Trophoblast cell (in vitro differentiated cells and primary cell): Measurements from ENCODE around the gene WNT6.

Experiments used
- DNase-seq, 2 donors: peaks; one replicate each; pipeline ENCODE4 v3.0.0-alpha.2; 2016
- H2AFZ ChIP-seq: 2 replicates; pipeline ENCODE4 v1.6.1; 2013; ENCODE audit warnings: low read length, moderate library complexity, mild to moderate bottlenecking; ENCODE audit not compliant: insufficient read depth, poor library complexity
- H2AK5ac ChIP-seq: 2 replicates; pipeline ENCODE4 v1.6.1; 2013; ENCODE audit warnings: mild to moderate bottlenecking, low read length
- H2BK120ac ChIP-seq: 2 replicates; pipeline ENCODE4 v1.6.1; 2013; ENCODE audit warnings: low read length, mild to moderate bottlenecking, moderate library complexity; ENCODE audit not compliant: insufficient read depth, poor library complexity
- H2BK12ac ChIP-seq: 2 replicates; pipeline ENCODE4 v1.6.1; 2013; ENCODE audit warnings: mild to moderate bottlenecking, low read length, moderate library complexity
- H2BK5ac ChIP-seq: 2 replicates; pipeline ENCODE4 v1.6.1; 2013; ENCODE audit warnings: low read length, low read depth, moderate library complexity, mild to moderate bottlenecking; ENCODE audit not compliant: poor library complexity
- H3K14ac ChIP-seq: 2 replicates; pipeline ENCODE4 v1.6.1; 2013; ENCODE audit warnings: mild to moderate bottlenecking, low read length
- H3K18ac ChIP-seq: 2 replicates; pipeline ENCODE4 v1.6.1; 2013; ENCODE audit warnings: mild to moderate bottlenecking, low read length
- H3K23ac ChIP-seq: 2 replicates; pipeline ENCODE4 v1.6.1; 2013; ENCODE audit warnings: low read length
- H3K27ac ChIP-seq: 2 replicates; pipeline ENCODE4 v1.5.1; 2013; ENCODE audit warnings: low read depth, mild to moderate bottlenecking, inconsistent platforms, low read length, moderate library complexity
- H3K27me3 ChIP-seq: 2 replicates; pipeline ENCODE4 v1.6.1; 2013; ENCODE audit warnings: inconsistent platforms, mild to moderate bottlenecking, low read length, moderate library complexity; ENCODE audit not compliant: insufficient read depth
- H3K36me3 ChIP-seq, 2 experiments: 1 replicate in 1 of 2; 2 replicates in 1 of 2; pipeline ENCODE4 v1.6.1; 2013; ENCODE audit warnings: low read length in 2 of 2, mild to moderate bottlenecking in 2 of 2, moderate library complexity in 1 of 2; ENCODE audit not compliant: insufficient read depth in 2 of 2, control insufficient read depth in 1 of 2
- H3K4ac ChIP-seq: 2 replicates; pipeline ENCODE4 v1.6.1; 2013; ENCODE audit warnings: low read depth, mild to moderate bottlenecking, low read length, moderate library complexity
- H3K4me1 ChIP-seq, 2 experiments: 1 replicate in 1 of 2; 2 replicates in 1 of 2; pipeline ENCODE4 v1.6.1; 2013; ENCODE audit warnings: low read length in 2 of 2, mild to moderate bottlenecking in 2 of 2, moderate library complexity in 1 of 2; ENCODE audit not compliant: insufficient read depth in 2 of 2, control insufficient read depth in 1 of 2
- H3K4me2 ChIP-seq: 2 replicates; pipeline ENCODE4 v1.6.1; 2013; ENCODE audit warnings: inconsistent platforms, mild to moderate bottlenecking, low read length, moderate library complexity
- H3K4me3 ChIP-seq: 2 replicates; pipeline ENCODE4 v1.5.1; 2013; ENCODE audit warnings: mild to moderate bottlenecking, low read depth, low read length, inconsistent platforms
- H3K79me1 ChIP-seq: one replicate; pipeline ENCODE4 v1.6.1; 2013; ENCODE audit warnings: low read length
- H3K79me2 ChIP-seq: 2 replicates; pipeline ENCODE4 v1.6.1; 2013; ENCODE audit warnings: low read length, mild to moderate bottlenecking; ENCODE audit not compliant: control insufficient read depth, insufficient read depth, poor library complexity
- H3K9ac ChIP-seq: 2 replicates; pipeline ENCODE4 v1.6.1; 2013; ENCODE audit warnings: mild to moderate bottlenecking, low read length
- H3K9me3 ChIP-seq: 2 replicates; pipeline ENCODE4 v1.6.1; 2013; ENCODE audit warnings: low read depth, mild to moderate bottlenecking, control low read depth, inconsistent platforms, low read length; ENCODE audit not compliant: insufficient read depth
- H4K12ac ChIP-seq: 2 replicates; pipeline ENCODE4 v1.6.1; 2013; ENCODE audit warnings: low read depth, mild to moderate bottlenecking, low read length, moderate library complexity
- H4K8ac ChIP-seq: 2 replicates; pipeline ENCODE4 v1.6.1; 2013; ENCODE audit warnings: low read depth, mild to moderate bottlenecking, low read length, moderate library complexity
- H4K91ac ChIP-seq: one replicate; pipeline ENCODE4 v1.6.1; 2013; ENCODE audit warnings: low read depth, mild to moderate bottlenecking, low read length, moderate library complexity
- WGBS: extraction: QIAGEN DNeasy Blood & Tissue Kit; methylation state at CpG from one replicate; pipeline ENCODE4 v1.1.7; 2013; ENCODE audit warnings: missing lambda C conversion rate; ENCODE audit not compliant: insufficient read length, insufficient coverage; ENCODE audit errors: extremely low coverage; 5-methylcytosine and 5-hydroxymethylcytosine counted together

Gene WNT6

GRCh38 chr2:218826791-218827190 is 32.8 kb upstream of the WNT6 start:
- Histone ChIP-seq H3K4me2 (no peak overlapping the region), H2BK5ac (no peak overlapping the region), H4K12ac (no peak overlapping the region), H3K4me1 (no peaks in the 10 kb centered on the region), H3K27ac (no peak overlapping the region), H3K27me3 (no peaks in the 10 kb centered on the region), H2AFZ (no peak overlapping the region), H3K79me2 (no peaks in the 10 kb centered on the region), H4K8ac (no peak overlapping the region), H3K36me3 (no peaks in the 10 kb centered on the region), H2AK5ac (no peak overlapping the region), H3K9ac (no peak overlapping the region), H3K9me3 (no peaks in the 10 kb centered on the region), H3K4ac (no peak overlapping the region), H3K4me3 (no peak overlapping the region), H4K91ac (no peak overlapping the region), H3K79me1 (no peaks in the 10 kb centered on the region), H2BK120ac (no peak overlapping the region), H2BK12ac (no peak overlapping the region), H3K14ac (no peak overlapping the region), H3K18ac (no peak overlapping the region), H3K23ac (no peak overlapping the region)
- no peak for DNase-seq
- WGBS: no CpG with 5 or more reads among the region's 10 CpGs

DNA sequence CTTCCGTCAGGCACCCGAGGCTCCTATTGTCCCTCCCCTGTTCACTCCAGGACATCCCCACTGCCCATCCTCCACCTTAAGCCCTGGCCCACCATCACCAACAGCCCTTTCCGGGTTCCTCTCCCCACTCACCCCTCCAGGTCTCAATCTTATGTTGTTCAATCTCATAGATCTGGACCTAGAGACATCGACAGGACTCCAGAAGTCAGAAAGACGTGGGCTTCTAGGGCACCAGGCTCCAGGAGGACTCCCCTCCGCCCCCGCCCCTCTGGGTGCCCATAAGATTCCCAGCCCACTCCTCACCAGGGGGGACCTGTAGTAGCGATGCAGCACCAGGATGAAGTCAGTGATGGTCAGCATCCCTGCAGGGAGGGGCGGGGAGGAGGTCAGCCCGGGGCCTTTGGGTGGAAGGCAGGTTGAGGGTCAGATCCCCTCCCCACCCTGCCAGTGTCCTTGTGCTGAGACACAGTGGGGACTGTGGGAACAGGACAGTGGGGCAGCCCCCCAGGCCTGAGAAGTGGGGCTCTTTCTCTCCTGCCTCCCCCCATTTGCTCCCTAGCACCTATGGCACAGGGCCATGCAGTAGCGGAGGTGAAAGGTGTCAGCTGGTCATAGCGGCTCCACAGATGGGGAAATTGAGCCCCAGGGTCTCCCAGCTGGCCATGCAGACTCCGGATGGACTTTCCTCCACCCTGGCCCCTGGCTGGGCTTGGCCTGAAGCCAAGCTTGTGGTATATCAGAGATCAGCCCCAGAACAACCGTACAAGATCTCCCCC is 31.7 kb upstream of the WNT6 start:
- H3K27ac ChIP-seq: no peak overlapping the region
- H3K9ac ChIP-seq: no peak overlapping the region
- H4K91ac ChIP-seq: no peak overlapping the region
- no peak overlapping the region for H4K8ac ChIP-seq
- WGBS: no CpG with 5 or more reads among the region's 14 CpGs
- no peak overlapping the region for H3K18ac ChIP-seq
- H3K14ac ChIP-seq: no peak overlapping the region
- H3K79me2 ChIP-seq: no peaks in the 10 kb centered on the region
- H3K4me2 ChIP-seq: no peak overlapping the region
- H2BK5ac ChIP-seq: no peak overlapping the region
- no peaks in the 10 kb centered on the region for H3K4me1 ChIP-seq
- DNase-seq: no peak
- no peak overlapping the region for H2AFZ ChIP-seq
- no peak overlapping the region for H2BK120ac ChIP-seq
- H4K12ac ChIP-seq: no peak overlapping the region
- H3K4ac ChIP-seq: no peak overlapping the region
- H3K9me3 ChIP-seq: no peaks in the 10 kb centered on the region
- H3K27me3 ChIP-seq: no peaks in the 10 kb centered on the region
- H2AK5ac ChIP-seq: no peak overlapping the region
- no peak overlapping the region for H3K4me3 ChIP-seq
- H3K79me1 ChIP-seq: no peaks in the 10 kb centered on the region
- H2BK12ac ChIP-seq: no peak overlapping the region
- no peak overlapping the region for H3K23ac ChIP-seq
- no peaks in the 10 kb centered on the region for H3K36me3 ChIP-seq

- Histone ChIP-seq H4K12ac (no peak overlapping the region), H2BK12ac (no peak overlapping the region), H3K14ac (no peak overlapping the region), H3K4me3 (no peak overlapping the region), H3K27ac (no peak overlapping the region), H3K79me2 (no peaks in the 10 kb centered on the region), H3K79me1 (no peaks in the 10 kb centered on the region), H3K23ac (no peak overlapping the region), H3K4me1 (no peaks in the 10 kb centered on the region), H3K9ac (no peak overlapping the region), H3K36me3 (no peaks in the 10 kb centered on the region), H2BK5ac (no peak overlapping the region), H3K9me3 (no peaks in the 10 kb centered on the region), H2BK120ac (no peak overlapping the region), H3K4ac (no peak overlapping the region), H3K18ac (no peak overlapping the region), H3K4me2 (no peak overlapping the region), H4K91ac (no peak overlapping the region), H2AFZ (no peak overlapping the region), H4K8ac (no peak overlapping the region), H3K27me3 (no peaks in the 10 kb centered on the region), H2AK5ac (no peak overlapping the region)
- DNase-seq: no peak
- WGBS: no CpG with 5 or more reads among the region's 4 CpGs
Observed at GRCh38 chr2:218828477-218828778, 31.2 kb upstream of the WNT6 start.

DNA sequence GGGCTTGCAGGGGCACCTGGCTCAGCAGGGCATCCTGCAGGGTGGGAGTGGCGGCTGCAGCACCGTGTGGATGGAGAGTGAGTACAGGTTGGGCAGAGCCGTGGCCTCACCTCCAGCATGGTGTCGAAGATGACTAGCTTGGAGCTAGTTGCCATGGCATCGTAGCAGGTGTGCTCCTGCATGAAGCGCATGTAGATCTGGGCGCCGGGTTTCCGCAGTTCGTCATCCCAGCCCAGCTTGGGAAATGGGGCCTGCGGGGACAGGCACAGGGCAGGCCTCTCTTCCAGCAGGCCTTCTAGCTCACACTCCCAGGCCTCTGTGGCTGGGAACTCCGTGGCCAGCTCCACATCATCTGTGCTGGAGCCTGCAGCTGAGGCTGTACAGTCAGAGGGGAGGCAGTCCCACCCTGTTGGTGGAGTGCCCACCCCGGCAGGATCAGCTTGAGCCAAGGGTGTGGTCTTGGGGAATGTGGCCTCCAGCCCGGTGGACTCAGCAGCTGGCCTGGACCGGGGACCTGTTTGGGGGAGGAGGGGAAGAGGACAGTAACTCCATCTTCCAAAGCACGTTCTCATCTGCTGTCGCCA is 29.6 kb upstream of the WNT6 start:
- Histone ChIP-seq H3K9me3 (no peaks in the 10 kb centered on the region), H3K79me2 (no peaks in the 10 kb centered on the region), H3K4me1 (no peaks in the 10 kb centered on the region), H3K4me3 (no peak overlapping the region), H2AK5ac (no peak overlapping the region), H4K91ac (no peak overlapping the region), H4K12ac (no peak overlapping the region), H3K23ac (no peak overlapping the region), H3K79me1 (no peaks in the 10 kb centered on the region), H2AFZ (no peak overlapping the region), H3K27ac (no peak overlapping the region), H3K4me2 (no peak overlapping the region), H2BK5ac (no peak overlapping the region), H3K18ac (no peak overlapping the region), H3K27me3 (no peaks in the 10 kb centered on the region), H2BK120ac (no peak overlapping the region), H2BK12ac (no peak overlapping the region), H3K4ac (no peak overlapping the region), H3K9ac (no peak overlapping the region), H3K36me3 (no peaks in the 10 kb centered on the region), H4K8ac (no peak overlapping the region), H3K14ac (no peak overlapping the region)
- DNase-seq: no peak
- WGBS: no CpG with 5 or more reads among the region's 17 CpGs
